Measurements from ENCODE around the gene FAM9C.

GRCh38 chrX:13064599-13065143 is 20.3 kb upstream of the FAM9C start:
- TF ChIP-seq CTCF (IDR thresholded peaks at IDR 0.05) = no peak
- no peak for TF ChIP-seq POLR2A (IDR thresholded peaks at IDR 0.05; ENCODE audit: low read depth)
- TF ChIP-seq POLR2AphosphoS5 (IDR thresholded peaks at IDR 0.05) = peak; percentile 43 to 62
- no peak for TF ChIP-seq EP300 (IDR thresholded peaks at IDR 0.05)

All from esophagus muscularis mucosa (tissue), 4 donors.